Stimulated activated CD4-positive, alpha-beta T cell treated with anti-CD3 and anti-CD28 coated beads, Interleukin-1b, Interleukin-23, amount 100 ng/mL, for 48 hours (primary cell): Measurements from ENCODE around the gene DUOXA1.

Experiments used
- DNase-seq: peaks from one replicate; pipeline ENCODE4 v3.0.0-alpha.2; 2020

DUOXA1 gene, protein sequence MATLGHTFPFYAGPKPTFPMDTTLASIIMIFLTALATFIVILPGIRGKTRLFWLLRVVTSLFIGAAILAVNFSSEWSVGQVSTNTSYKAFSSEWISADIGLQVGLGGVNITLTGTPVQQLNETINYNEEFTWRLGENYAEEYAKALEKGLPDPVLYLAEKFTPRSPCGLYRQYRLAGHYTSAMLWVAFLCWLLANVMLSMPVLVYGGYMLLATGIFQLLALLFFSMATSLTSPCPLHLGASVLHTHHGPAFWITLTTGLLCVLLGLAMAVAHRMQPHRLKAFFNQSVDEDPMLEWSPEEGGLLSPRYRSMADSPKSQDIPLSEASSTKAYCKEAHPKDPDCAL

DNA sequence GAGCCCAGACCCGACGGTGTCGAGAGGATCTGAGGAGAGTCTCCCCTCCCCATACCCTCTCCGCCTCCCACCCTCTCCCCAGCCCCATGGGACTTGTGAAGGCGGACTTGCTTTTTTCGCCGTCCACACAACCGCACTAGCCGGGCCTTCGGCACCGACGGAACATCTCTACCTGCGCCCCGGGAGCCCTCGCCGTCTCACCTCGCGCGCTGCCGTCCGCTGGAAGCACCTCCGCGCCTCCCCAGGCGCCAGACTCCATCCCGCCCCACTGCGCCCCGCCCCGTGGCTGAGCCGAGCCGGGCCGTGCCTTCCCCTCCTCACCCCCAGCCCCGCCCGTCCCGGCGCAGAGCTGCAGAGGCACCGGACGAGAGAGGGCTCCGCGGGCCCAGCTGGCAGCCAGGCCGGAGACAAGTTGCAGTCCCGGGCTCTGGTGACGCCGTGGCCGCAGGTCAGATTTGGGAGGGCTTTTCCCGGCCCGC lies at the start of gene DUOXA1, which contains the start of gene DUOX1:
DUOXA1 (minus strand) TSS at position 229 of the 479 bp plus-strand sequence. CDS start 6,865 bp downstream, outside the sequence.
DUOX1 (plus strand) TSS at position 344 of the 479 bp plus-strand sequence. CDS start 1,973 bp downstream, outside the sequence.
- DNase-seq = no peak

DNA sequence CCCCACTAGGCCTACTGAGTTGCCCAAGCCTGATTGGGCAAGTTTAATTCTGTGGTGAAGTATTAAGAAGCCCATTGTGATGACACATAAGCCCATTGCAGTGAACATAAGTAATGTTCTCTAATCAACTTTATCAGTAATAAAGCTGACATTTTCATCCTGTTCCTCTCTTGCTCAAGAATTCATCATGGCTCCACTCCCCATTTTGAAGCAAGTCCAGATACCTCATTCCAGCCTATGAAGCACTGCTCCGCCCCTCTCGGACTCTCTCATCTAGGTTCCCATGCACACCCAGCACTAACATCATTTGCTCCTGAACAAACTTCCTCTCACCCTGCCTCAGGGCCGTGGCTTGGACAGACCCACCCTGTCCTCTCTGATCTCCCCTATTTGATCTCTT lies 47.6 kb upstream of the DUOXA1 start:
- no peak for DNase-seq

DNA sequence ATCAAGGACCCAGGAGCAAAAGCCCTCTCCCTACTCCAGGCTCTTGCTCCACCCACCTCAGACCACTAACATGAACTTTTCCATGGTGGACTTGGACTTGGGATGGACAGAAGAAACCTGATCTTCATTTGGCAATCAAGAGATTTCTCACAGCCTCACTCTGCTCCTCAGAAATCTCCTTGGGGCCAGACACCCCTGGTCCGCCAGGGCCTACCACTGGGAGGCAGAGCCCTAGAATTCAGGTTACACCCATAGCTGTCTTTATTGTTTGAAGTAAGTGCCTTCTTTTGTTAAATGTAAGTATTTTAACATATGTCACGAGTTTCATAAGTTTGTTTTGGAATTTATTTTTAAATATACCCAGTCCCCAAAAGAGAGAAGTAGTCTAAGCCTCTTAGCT lies 44.9 kb upstream of the DUOXA1 start:
- no peak for DNase-seq

DNA sequence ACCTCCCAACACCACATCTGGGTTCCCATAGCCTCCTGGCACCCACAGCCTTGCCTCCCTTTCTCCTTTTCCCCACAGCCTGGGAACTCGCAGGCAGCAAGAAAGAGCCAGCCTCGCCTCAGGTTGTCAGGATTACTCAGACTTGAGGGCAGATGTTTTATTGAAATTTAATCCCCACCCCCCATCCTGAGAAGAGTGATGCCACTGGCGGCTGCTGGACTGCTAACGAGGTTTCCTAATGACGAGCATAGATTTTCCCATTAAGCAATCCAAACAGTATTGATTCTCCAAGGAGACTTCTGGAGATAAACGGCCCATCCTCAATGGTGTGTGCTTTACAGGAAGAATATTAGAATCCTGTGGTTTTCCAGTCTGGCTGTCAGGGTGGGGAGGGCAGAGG lies 44.4 kb upstream of the DUOXA1 start:
- no peak for DNase-seq

DNA sequence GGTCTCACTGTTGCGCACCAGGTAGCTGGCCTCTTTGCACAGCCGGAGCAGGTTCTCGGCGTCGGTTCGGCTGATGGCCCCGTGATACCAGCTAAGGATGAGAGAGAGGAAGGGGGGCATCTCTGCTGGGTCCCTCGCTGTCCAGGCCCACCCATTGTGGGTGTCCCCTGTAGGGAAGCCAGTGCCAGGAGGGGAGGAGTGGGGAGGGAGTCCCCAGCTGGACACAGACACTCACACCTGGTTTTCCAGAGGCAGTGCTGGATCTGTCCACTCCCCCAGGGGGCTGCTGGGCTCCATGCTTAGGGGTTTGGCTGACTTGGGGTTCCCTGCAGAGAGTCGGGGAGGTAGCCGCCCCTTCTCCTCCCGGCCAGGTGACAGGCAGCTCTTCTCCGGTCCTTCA lies 42.2 kb upstream of the DUOXA1 start:
- DNase-seq = no peak

DNA sequence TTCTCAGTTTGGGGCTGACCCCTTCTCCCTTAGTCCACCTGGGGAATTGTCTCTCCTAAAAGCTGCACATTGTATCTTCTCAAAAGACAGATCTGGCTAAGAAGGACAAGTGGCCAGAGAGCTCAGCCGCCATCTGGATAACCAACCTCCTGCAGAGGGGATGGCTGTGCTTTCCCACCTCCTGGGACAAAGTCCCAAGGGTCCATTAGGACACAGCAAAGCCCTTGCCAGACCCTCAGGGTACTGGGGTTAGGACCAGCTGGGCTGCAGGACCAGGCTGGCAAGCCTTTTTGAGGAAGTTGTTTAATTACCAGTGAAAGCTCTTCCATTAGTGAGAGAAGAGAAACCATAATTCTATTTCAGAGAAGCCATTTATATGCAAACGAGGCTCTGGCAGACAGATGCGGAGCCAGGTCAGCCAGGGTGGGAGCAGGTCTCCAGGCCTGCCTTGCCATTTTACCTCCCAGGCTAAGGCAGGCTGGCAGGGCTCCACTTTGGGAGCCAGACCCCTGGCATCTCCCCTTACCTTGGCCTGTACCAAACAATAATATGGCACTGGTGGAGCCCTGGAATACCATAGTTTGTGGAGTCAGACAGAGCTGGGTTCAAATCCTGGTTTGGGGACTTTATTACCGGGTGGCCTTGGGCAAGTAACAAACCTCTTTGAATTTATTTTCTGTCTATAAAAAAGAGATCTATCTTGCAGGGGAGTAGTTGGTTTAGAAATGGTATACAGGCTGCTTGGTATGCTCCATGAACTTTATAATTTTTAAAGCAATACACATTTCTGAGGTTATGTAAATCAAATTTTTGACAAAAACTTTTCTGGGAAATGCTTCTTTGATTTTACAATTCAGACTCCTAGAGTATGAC lies 40.2 kb upstream of the DUOXA1 start:
- DNase-seq = no peak

DNA sequence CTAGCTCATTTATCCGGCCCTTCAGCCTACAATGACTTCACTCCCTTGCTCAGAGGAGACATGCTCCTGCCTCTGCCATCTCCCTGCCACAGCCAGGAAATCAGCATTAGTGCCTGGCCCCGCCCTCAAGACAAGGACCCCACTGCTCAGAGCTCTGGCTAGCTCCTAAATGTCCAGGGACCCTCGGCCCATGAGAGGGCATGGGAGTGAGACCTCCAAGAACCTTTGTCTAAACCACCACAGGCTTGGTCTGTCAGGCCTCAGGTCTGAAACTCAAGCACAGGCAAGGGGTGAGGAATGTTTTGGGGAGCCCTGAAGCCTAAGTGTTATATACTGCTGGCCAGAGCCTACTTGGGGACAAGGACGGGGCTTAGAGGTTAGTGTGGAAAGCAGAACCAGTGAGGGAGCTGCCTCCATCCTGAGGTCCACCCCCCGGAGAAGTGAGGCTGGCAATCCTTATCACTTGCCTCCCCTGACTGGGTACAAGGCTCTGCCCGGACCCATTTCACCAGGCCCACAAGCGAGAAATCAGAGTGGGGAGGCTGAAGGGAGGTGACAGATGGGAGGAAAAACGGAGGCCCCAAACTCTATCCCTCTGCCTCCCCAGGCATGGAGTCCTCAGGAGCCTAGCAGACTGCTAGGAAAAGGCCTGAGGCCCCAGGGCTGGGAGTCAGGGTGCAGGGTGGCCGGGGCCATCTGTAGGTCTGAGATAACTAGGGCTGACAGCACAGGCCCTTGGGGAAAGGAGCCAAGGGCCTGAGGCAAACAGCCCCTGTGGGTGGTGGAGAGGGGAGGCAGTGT lies 39.3 kb upstream of the DUOXA1 start:
- no peak for DNase-seq

DNA sequence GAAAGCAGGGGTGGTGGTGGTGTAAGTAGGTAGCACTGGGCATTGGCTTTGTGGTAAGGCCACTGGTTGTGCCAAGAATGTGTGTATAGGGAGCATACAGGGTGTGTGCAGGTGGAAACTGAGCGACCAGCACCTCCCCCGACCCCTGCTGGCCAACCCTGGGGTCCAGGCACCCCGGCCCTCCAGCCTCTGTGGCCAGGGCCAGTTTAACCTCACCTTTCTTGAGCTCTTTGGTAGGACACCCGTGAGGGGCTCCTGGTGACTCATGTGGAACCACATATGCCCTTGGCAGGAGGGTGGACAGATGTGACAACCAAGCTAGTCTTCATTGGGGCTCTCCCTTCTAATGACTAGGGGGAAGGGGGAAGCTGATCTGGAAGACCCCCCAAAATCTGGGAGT lies 38.6 kb upstream of the DUOXA1 start:
- no peak for DNase-seq

DNA sequence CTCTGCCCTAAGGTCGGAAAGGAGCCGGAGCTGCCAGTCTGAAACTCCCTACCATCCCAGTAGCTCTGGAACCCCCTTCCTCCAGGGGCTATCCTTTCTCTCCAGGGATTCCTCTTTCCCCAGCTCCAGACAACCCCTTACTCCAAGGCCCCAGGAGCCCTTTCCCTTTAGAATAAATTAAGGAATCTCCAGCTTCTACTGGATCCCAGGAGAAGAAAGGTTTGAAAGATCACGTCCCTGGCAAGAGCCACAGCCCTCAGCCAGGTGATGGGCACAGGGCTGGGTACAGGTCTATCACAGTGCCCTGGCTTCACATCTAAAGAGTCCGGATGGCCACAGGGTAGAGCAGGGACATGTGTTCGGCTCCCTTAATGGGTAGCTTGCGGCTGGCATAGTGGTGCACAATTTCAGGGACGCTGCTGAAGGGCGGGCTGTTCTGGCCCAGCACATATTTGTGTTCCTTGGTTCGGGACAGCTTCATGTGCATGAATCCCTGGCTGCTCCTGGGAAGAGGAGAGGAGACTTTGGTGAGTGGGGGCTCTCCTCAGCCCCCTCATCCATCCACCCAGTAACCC lies 38.0 kb upstream of the DUOXA1 start:
- DNase-seq = no peak

DNA sequence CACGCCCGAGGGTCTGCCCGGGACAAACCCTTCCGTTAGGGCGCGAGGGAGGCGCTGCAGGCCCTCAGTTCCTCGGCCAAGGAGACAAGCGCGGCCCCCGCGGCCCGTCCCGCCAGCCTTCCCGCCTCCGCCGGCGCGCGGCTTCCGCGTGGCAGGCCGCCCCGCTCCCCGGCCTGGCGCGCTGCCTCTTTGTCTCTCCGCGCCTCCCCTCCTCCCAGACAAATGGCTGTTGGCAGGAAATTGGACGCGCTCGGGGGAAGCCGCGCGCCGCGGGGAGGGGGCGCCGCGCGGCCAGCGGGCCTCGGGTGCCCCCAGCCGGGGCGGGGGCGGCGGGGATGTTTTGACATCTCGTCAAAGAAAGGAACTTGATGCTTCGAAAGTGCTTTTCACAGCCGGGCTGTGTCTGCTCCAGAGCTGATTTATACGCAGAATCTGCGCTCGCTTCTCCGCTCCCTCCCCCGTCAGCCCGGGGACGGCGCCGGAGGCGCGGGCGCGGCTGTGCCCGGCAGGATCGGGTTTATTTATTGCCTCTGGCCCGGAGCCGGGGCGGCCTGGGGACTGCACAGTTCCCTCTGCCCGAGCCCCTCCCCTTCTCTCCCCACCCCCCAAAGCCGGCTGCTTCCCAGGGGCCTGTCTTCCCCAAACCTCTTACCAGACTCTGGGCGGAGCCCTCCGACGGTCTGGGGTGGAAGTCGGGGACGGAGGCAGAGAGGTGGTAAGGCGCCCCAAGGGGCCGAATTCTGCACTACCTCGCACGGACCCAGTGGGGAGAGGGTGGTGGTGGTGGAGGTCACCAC lies 37.4 kb upstream of the DUOXA1 start:
- peak; percentile 87 for DNase-seq

DNA sequence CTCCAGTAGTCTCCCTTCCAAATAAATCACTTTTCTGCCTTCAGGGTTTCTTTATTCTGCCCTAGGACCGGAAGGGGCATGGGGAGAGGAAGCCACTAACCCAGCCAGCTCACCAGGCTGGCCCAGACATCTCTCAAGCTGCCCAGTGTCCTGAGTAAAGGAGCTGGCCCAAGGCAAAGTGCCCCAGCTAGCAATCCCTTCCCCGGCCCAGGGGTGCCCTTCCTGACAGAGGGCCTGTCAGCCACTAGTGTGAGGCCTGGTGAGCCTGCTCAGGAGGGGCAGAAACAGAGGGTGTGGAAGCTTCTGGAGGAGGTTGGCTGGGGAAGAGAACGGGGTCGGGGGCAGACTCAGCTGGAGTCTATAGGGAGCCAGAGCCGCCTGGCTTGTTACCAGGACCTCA lies 35.9 kb upstream of the DUOXA1 start:
- no peak for DNase-seq

DNA sequence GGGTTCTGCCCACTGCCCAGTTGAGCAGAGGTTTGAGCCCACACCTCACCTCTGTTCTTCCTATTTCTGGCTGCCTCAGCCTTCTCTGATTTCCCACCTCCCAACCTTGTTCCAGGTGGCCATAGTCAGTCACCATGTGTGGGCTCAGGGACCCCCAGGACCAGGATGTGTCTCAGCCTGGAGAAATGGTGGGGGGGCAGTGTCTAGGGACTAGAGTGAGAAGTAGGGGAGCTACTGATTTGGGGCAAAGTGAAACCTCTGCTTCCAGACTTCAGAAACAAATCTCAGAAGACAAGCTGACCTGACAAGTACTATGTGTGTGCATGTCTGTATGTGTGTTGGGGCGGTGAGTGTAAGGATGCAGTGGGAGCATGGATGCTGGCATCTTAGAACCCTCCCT lies 35.2 kb upstream of the DUOXA1 start:
- no peak for DNase-seq

DNA sequence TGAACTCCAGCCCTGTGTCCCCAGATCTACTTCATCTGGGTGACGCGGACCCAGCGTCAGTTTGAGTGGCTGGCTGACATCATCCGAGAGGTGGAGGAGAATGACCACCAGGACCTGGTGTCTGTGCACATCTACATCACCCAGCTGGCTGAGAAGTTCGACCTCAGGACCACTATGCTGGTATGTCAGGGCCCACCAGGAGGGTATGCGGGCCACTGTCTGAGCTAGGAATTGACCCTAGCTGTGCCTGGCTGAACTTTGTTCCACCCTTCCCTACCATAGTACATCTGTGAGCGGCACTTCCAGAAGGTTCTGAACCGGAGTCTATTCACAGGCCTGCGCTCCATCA lies 33.8 kb upstream of the DUOXA1 start:
- no peak for DNase-seq

DNA sequence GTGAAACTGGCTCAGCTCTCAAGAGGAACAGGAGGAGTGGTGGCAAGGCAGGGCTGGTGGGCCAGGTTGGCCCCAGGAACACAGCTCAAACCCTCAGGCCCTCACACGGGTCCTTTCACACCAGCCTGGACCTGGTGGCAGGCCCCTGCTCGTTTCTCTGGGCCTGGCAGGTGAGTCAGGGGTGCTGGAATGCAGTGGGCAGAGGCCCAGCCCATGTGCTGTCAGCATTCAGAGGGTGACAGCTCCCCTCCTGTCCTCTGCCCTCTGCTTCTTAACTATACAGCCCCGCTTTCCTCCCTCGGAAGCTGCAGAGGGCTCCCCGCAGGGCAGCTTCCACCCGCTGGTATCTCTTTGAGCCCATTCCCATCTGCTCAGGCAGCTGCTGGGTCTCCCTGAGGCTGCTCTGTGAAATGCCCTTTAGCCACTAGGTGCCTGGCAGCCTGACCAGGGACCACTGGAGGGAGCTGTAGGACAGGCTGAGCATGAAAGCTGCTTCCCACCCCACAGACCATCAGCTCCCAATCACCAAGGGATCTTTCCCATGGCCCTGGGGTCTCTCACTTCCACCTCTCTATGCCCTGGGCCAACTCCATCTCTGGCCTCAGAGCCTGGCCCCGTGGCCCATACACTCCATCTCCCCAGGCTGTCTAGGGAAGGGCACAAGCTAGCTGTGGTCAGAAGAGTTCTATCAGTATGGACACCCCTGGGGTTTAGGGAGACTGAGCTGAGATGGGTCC lies 33.3 kb upstream of the DUOXA1 start:
- DNase-seq = peak; percentile 56

DNA sequence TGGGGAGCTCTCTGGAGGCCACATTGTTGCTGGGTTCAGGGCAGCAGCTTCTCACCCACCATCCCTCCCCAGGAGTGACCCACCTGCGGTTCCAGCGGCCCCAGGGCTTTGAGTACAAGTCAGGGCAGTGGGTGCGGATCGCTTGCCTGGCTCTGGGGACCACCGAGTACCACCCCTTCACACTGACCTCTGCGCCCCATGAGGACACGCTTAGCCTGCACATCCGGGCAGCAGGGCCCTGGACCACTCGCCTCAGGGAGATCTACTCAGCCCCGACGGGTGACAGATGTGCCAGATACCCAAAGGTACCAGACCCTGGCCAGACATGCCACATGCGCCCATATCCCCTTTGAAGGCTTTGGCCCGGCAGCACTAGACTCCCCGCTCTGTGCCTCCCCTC lies 32.0 kb upstream of the DUOXA1 start:
- DNase-seq = no peak

DNA sequence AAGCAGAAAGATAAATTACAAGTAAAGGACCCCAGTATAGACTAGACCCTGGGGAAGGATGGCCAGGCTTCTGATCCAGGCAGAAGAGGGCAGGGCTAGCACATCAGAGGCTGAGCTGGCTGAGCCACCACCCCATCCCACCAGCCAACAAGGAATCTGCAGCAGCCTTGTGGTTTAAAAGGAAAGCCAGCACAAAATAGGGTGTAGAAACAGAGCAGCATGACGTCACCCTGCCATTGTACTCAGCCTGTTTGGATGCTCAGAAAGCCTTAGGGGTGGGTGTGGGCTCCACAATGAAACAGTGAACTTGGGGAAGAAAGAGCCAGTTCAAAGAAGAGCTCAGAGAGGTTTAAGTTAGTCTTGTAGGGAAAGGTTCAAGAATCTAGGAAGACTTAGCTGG lies 28.3 kb upstream of the DUOXA1 start:
- DNase-seq = peak; percentile 24

DNA sequence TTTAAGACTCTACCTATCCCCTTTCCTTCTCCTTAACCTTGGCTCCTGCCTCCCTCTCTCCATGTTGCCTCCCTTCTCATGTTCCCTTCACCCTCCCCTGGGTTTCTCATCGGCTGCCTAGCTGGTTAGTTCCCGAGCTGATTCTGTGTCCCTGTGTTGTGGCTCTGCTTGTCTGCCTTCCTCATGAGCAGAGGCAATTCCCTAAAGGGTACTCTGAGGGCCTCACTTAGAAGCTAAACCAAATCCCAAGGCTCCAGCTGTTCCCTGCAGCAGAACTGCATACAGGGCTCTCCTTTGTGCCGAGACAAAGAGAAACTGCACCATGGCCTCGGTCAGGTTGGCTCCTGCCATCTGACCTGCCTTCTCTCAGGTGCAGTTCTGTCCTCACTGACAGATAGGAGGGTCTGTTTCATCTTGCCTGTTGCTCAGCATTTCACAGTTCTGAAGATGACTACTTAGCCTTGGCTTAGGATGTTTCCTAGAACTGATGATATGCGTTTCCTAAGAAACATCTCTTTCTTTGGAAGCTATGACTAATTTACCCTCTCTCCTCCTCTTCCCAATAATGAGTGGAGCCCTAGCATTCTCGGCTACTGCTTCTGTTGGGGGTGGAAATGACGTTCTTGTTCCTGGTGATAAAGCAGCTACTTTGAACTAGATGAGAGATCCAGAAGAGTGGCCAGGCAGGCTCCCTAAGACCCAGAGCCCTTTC lies 27.2 kb upstream of the DUOXA1 start:
- no peak for DNase-seq

DNA sequence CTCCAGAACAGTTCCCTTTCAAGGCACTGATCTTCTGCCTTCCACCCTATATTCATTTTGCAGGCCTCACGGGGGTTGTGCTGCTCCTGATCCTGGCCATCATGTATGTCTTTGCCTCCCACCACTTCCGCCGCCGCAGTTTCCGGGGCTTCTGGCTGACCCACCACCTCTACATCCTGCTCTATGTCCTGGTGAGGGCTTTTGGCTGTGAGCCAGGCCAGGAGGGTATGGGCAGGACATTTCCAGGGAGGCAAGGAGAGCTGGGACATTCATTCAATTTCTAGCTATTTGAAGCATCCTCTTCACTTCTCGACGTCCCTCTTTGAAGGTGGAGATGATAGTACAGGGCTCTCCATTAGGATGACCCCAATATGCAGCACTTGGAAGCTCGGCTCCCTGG lies 26.1 kb upstream of the DUOXA1 start:
- no peak for DNase-seq

DNA sequence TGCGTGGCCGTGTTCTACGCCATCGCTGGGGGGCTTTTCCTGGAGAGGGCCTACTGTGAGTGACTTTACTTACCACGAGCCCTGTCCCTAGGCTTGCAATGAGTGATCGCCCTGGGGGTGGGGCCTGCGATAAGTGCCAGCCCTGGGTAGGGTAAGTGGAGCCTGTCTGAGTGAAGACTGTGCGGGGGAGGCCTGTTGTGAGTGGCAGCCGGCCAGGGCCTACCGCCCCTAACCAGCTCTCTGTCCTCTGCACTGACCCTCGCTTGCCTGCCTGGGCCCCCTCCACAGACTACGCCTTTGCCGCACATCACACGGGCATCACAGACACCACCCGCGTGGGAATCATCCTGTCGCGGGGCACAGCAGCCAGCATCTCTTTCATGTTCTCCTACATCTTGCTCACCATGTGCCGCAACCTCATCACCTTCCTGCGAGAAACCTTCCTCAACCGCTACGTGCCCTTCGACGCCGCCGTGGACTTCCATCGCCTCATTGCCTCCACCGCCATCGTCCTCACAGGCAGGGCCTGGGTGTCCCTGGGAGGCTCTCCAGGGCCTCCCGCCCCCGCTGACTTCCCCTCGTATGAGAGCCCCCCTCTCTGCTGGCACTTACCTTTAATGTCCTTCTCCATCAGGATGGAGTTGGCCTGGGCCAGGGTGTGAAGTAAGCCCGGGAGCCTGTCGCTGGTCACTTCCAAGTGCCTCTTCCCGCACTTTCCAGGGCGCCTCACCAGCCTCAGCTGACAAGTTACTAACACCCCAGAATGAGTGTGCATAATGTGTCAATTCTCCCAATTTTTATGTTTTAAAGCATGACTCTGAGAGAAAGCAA lies 22.5 kb upstream of the DUOXA1 start:
- no peak for DNase-seq

DNA sequence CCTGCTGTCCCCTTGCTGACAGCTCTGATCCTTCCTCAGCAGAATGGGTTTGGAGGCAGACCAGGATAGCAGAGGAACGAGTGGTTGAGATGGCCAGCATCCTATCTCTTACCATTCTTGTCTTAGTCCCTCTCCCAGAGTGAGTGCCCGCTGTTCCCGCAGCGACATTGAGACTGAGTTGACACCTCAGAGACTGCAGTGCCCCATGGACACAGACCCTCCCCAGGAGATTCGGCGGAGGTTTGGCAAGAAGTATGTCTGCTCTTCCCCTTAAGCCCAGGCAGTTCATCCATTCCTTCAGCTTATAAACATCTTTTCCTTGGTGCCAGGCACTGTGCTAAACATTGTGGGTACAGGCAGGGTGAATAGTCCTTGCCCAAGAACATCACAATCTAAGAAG lies 21.3 kb upstream of the DUOXA1 start:
- DNase-seq = no peak
